Fibroblast of mammary gland (primary cell): ENCODE results near the gene GNG7.
"Not testable (repeated sequence)": the region's sequence is repeated elsewhere in the genome, so short reads cannot be mapped to it uniquely, and the experiment has no call there.

ENCODE experiments used
- DNase-seq: peaks from one replicate; pipeline ENCODE4 v3.0.0-alpha.2; 2010; ENCODE audit warnings: low read depth
- H3K4me3 ChIP-seq: 2 replicates; pipeline ENCODE4 v1.5.1; 2011; ENCODE audit warnings: low read depth, mild to moderate bottlenecking, low read length, moderate library complexity; ENCODE audit not compliant: control insufficient read depth
- CTCF ChIP-seq: conservative IDR thresholded peaks from 2 replicates; pipeline ENCODE4 v1.5.1; 2011; ENCODE audit warnings: low read depth, low read length, inconsistent platforms; ENCODE audit not compliant: control insufficient read depth, insufficient read depth

GNG7 gene

GRCh38 chr19:2558543-2558942, 144.0 kb downstream of the GNG7 start:
- no peak for DNase-seq
- TF ChIP-seq CTCF = no peak
- H3K4me3 ChIP-seq = no peak overlapping the region

- not testable (repeated sequence) for DNase-seq, H3K4me3 ChIP-seq
These were observed 144.4 kb downstream of the GNG7 start for GRCh38 chr19:2558131-2558530.

- TF ChIP-seq CTCF = no peak
- H3K4me3 ChIP-seq = no peak overlapping the region
- DNase-seq = no peak
These were observed 145.4 kb downstream of the GNG7 start for GRCh38 chr19:2557093-2557440.

GRCh38 chr19:2556221-2557092, 146.0 kb downstream of the GNG7 start:
- no peak for DNase-seq
- no peak overlapping the region for H3K4me3 ChIP-seq
- TF ChIP-seq CTCF = no peak

GRCh38 chr19:2555422-2556220, 146.9 kb downstream of the GNG7 start:
- DNase-seq = no peak
- H3K4me3 ChIP-seq = no peak overlapping the region
- no peak for TF ChIP-seq CTCF

- TF ChIP-seq CTCF = no peak
- no peak overlapping the region for H3K4me3 ChIP-seq
These were observed 147.6 kb downstream of the GNG7 start for GRCh38 chr19:2554856-2555255.

GRCh38 chr19:2553510-2553909, 149.0 kb downstream of the GNG7 start:
- TF ChIP-seq CTCF = no peak
- no peak for DNase-seq
- no peak overlapping the region for H3K4me3 ChIP-seq

More at GRCh38 chr19:2554856-2555255, 147.6 kb downstream of the GNG7 start:
- peak; percentile 24 for DNase-seq
